Measurements from ENCODE around the gene LRRC8E.

Gene LRRC8E

DNA sequence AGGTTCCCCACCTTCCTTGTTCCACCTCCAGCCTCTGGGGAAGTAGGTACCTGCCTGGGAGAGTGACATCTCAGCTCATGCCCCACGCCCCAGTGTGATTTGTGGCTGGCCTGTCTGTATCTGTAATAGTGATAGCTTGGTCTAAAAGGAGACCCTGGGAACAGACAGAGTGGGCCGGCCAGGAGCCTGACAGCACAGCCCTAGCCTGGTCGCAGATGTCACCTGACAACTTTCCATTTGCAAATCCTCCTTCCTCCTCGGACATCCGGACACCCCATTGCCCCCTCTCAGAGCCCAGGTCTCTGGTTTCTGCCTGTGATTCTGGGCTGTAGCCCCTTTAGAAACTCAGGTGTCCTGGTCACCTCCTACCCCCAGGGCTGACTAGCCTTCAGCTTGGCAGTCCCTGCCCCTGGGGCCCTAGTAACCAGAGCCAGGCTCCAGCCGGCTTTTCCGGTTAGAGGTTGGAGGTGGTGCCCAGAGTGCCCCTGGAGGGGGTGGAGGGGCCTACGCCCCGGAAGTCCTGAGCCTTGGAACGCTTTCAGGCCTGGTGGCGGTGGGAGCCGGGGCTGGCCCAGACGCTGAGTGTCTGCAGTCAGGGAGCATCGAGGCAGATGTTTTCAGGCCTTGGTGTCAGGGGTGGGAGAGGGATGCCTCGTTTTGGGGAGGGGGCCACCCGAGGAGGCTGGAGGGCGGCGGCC is 6.5 kb downstream of the LRRC8E start:
- Histone ChIP-seq H3K4me3 (ENCODE audit: low read length) (no peak overlapping the region), H3K27me3 (ENCODE audit: control insufficient read depth, insufficient read depth, low read length) (no peaks in the 10 kb centered on the region), H3K4me1 (ENCODE audit: control insufficient read depth, insufficient read depth, low read length) (no peaks in the 10 kb centered on the region), H3K36me3 (ENCODE audit: control insufficient read depth, insufficient read depth, low read length) (no peaks in the 10 kb centered on the region), H3K9me3 (ENCODE audit: control insufficient read depth, insufficient read depth, low read length) (no peaks in the 10 kb centered on the region), H3K27ac (ENCODE audit: low read length) (no peak overlapping the region)
- no peak for DNase-seq (ENCODE audit: low read depth, low spot score)
- no CpG with 5 or more reads among the region's 18 CpGs for WGBS (ENCODE audit: insufficient coverage, insufficient read length)

DNA sequence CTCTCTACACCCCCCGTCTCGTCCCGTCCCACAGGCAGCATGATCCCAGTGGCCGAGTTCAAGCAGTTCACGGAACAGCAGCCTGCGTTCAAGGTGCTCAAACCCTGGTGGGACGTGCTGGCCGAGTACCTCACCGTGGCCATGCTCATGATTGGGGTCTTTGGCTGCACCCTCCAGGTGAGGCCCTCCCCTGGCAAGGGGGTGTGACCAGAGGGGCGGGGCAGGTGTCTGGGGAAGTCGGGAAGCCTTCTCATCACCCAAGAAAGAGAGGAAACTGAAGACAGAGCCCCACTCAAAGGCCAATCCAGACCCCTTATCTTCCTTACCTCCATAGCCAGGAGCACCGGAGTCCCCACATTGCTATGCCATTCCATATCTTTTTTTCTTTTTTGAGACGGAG is 7.3 kb downstream of the LRRC8E start:
- Histone ChIP-seq H3K4me3 (ENCODE audit: low read length) (no peak overlapping the region), H3K36me3 (ENCODE audit: control insufficient read depth, insufficient read depth, low read length) (no peaks in the 10 kb centered on the region), H3K4me1 (ENCODE audit: control insufficient read depth, insufficient read depth, low read length) (no peaks in the 10 kb centered on the region), H3K27me3 (ENCODE audit: control insufficient read depth, insufficient read depth, low read length) (no peaks in the 10 kb centered on the region), H3K27ac (ENCODE audit: low read length) (no peak overlapping the region), H3K9me3 (ENCODE audit: control insufficient read depth, insufficient read depth, low read length) (no peaks in the 10 kb centered on the region)
- no peak for DNase-seq (ENCODE audit: low read depth, low spot score)
- WGBS (ENCODE audit: insufficient coverage, insufficient read length): no CpG with 5 or more reads among the region's 13 CpGs

- H3K27me3 ChIP-seq (ENCODE audit: control insufficient read depth, insufficient read depth, low read length): no peaks in the 10 kb centered on the region
- H3K4me3 ChIP-seq (ENCODE audit: low read length): no peak overlapping the region
- H3K27ac ChIP-seq (ENCODE audit: low read length): no peak overlapping the region
- H3K4me1 ChIP-seq (ENCODE audit: control insufficient read depth, insufficient read depth, low read length): no peaks in the 10 kb centered on the region
- no peak for DNase-seq (ENCODE audit: low read depth, low spot score)
- H3K9me3 ChIP-seq (ENCODE audit: control insufficient read depth, insufficient read depth, low read length): no peaks in the 10 kb centered on the region
- WGBS (ENCODE audit: insufficient coverage, insufficient read length): no CpG with 5 or more reads among the region's 11 CpGs
- no peaks in the 10 kb centered on the region for H3K36me3 ChIP-seq (ENCODE audit: control insufficient read depth, insufficient read depth, low read length)
Measured at GRCh38 chr19:7897292-7897691, 9.0 kb downstream of the LRRC8E start.

DNA sequence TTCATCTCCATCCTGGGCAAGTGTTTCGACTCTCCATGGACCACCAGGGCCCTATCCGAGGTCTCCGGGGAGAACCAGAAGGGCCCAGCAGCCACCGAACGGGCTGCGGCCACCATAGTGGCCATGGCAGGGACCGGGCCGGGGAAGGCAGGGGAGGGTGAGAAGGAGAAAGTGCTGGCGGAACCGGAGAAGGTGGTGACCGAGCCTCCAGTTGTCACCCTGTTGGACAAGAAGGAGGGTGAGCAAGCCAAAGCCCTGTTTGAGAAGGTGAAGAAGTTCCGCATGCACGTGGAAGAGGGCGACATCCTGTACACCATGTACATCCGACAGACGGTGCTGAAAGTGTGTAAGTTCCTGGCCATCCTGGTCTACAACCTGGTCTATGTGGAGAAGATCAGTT is 10.7 kb downstream of the LRRC8E start:
- WGBS (ENCODE audit: insufficient coverage, insufficient read length): no CpG with 5 or more reads among the region's 16 CpGs
- Histone ChIP-seq H3K36me3 (ENCODE audit: control insufficient read depth, insufficient read depth, low read length) (no peaks in the 10 kb centered on the region), H3K9me3 (ENCODE audit: control insufficient read depth, insufficient read depth, low read length) (no peaks in the 10 kb centered on the region), H3K4me3 (ENCODE audit: low read length) (no peak overlapping the region), H3K27me3 (ENCODE audit: control insufficient read depth, insufficient read depth, low read length) (no peaks in the 10 kb centered on the region), H3K4me1 (ENCODE audit: control insufficient read depth, insufficient read depth, low read length) (no peaks in the 10 kb centered on the region), H3K27ac (ENCODE audit: low read length) (no peak overlapping the region)
- no peak for DNase-seq (ENCODE audit: low read depth, low spot score)

- Histone ChIP-seq H3K36me3 (ENCODE audit: control insufficient read depth, insufficient read depth, low read length) (no peaks in the 10 kb centered on the region), H3K27me3 (ENCODE audit: control insufficient read depth, insufficient read depth, low read length) (no peaks in the 10 kb centered on the region), H3K27ac (ENCODE audit: low read length) (no peak overlapping the region), H3K9me3 (ENCODE audit: control insufficient read depth, insufficient read depth, low read length) (no peaks in the 10 kb centered on the region), H3K4me1 (ENCODE audit: control insufficient read depth, insufficient read depth, low read length) (no peaks in the 10 kb centered on the region), H3K4me3 (ENCODE audit: low read length) (no peak overlapping the region)
- WGBS (ENCODE audit: insufficient coverage, insufficient read length): no CpG with 5 or more reads among the region's 34 CpGs
- DNase-seq (ENCODE audit: low read depth, low spot score): no peak
Measured at GRCh38 chr19:7899751-7900378, 11.6 kb downstream of the LRRC8E start.

DNA sequence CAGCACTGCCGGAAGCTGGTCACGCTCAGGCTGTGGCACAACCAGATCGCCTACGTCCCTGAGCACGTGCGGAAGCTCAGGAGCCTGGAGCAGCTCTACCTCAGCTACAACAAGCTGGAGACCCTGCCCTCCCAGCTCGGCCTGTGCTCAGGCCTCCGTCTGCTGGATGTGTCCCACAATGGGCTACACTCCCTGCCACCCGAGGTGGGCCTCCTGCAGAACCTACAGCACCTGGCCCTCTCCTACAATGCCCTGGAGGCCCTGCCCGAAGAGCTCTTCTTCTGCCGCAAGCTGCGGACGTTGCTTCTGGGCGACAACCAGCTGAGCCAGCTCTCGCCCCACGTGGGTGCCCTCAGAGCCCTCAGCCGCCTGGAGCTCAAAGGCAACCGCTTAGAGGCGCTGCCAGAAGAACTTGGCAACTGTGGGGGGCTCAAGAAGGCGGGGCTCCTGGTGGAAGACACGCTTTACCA is 12.1 kb downstream of the LRRC8E start:
- Histone ChIP-seq H3K4me1 (ENCODE audit: control insufficient read depth, insufficient read depth, low read length) (no peaks in the 10 kb centered on the region), H3K27ac (ENCODE audit: low read length) (no peak overlapping the region), H3K9me3 (ENCODE audit: control insufficient read depth, insufficient read depth, low read length) (no peaks in the 10 kb centered on the region), H3K4me3 (ENCODE audit: low read length) (no peak overlapping the region), H3K36me3 (ENCODE audit: control insufficient read depth, insufficient read depth, low read length) (no peaks in the 10 kb centered on the region), H3K27me3 (ENCODE audit: control insufficient read depth, insufficient read depth, low read length) (no peaks in the 10 kb centered on the region)
- no CpG with 5 or more reads among the region's 21 CpGs for WGBS (ENCODE audit: insufficient coverage, insufficient read length)
- DNase-seq (ENCODE audit: low read depth, low spot score): no peak

DNA sequence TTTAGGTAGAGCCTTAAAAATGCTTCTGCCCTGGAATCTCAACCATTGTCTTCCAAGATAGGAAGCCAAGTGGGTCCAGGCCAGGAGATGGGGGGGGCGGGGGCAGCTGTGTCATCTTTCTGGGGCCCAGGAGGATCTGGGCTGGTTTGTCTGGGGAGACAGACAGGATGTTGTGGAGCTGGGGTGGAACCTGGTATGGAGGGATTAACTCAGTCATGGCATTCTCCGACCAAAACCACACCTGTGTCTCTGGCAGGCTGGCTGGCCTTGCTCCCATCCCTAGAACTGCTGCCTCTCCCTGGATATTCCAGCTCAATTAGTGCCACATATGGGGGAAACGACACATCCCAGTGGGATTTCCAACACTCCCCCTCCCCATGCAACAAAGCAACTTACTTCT is 12.6 kb downstream of the LRRC8E start:
- DNase-seq (ENCODE audit: low read depth, low spot score): no peak
- Histone ChIP-seq H3K36me3 (ENCODE audit: control insufficient read depth, insufficient read depth, low read length) (no peaks in the 10 kb centered on the region), H3K4me1 (ENCODE audit: control insufficient read depth, insufficient read depth, low read length) (no peaks in the 10 kb centered on the region), H3K27ac (ENCODE audit: low read length) (no peak overlapping the region), H3K4me3 (ENCODE audit: low read length) (no peak overlapping the region), H3K9me3 (ENCODE audit: control insufficient read depth, insufficient read depth, low read length) (no peaks in the 10 kb centered on the region), H3K27me3 (ENCODE audit: control insufficient read depth, insufficient read depth, low read length) (no peaks in the 10 kb centered on the region)
- WGBS (ENCODE audit: insufficient coverage, insufficient read length): no CpG with 5 or more reads among the region's 3 CpGs

- no peaks in the 10 kb centered on the region for H3K4me1 ChIP-seq (ENCODE audit: control insufficient read depth, insufficient read depth, low read length)
- H3K9me3 ChIP-seq (ENCODE audit: control insufficient read depth, insufficient read depth, low read length): no peaks in the 10 kb centered on the region
- no peaks in the 10 kb centered on the region for H3K27me3 ChIP-seq (ENCODE audit: control insufficient read depth, insufficient read depth, low read length)
- H3K4me3 ChIP-seq (ENCODE audit: low read length): no peak overlapping the region
- no peak for DNase-seq (ENCODE audit: low read depth, low spot score)
- H3K36me3 ChIP-seq (ENCODE audit: control insufficient read depth, insufficient read depth, low read length): no peaks in the 10 kb centered on the region
- WGBS (ENCODE audit: insufficient coverage, insufficient read length): no CpG with 5 or more reads among the region's 7 CpGs
- H3K27ac ChIP-seq (ENCODE audit: low read length): no peak overlapping the region
Measured at GRCh38 chr19:7901337-7901736, 13.0 kb downstream of the LRRC8E start.

DNA sequence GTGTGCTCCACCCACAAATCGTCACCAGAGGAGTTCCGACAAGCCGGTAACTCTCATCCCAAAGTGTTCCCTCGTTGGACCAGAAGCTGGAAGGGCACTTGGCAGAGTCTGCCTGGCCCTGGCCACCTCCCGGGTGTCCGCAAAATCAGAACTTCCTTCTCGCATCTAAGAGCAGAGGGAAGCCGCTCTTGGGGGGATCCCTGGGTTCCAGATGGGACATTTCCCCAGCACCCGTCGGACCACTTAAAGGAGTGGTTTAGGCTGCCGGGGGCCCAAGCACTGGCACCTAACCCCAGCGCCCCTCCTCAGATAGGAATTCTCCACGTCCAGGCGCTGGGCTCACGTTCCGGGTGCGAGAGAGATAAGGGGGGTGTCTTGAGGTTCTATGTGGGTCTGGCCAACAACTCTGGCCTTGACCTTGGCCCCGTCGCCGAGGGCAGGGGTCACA is 14.5 kb downstream of the LRRC8E start:
- peaks cover 4% of the 10 kb centered on the region; the same call in 1 of the 2 replicates for H3K36me3 ChIP-seq (ENCODE audit: control insufficient read depth, insufficient read depth, low read length)
- no peaks in the 10 kb centered on the region for H3K4me1 ChIP-seq (ENCODE audit: control insufficient read depth, insufficient read depth, low read length)
- H3K27ac ChIP-seq (ENCODE audit: low read length): no peak overlapping the region
- H3K27me3 ChIP-seq (ENCODE audit: control insufficient read depth, insufficient read depth, low read length): no peaks in the 10 kb centered on the region
- DNase-seq (ENCODE audit: low read depth, low spot score): no peak
- WGBS (ENCODE audit: insufficient coverage, insufficient read length): no CpG with 5 or more reads among the region's 20 CpGs
- no peaks in the 10 kb centered on the region for H3K9me3 ChIP-seq (ENCODE audit: control insufficient read depth, insufficient read depth, low read length)
- H3K4me3 ChIP-seq (ENCODE audit: low read length): peak overlapping the region; percentile 28; the same call in 1 of the 2 replicates

GRCh38 chr19:7903244-7904073 is 15.1 kb downstream of the LRRC8E start, which contains the start of gene MAP2K7:
Gene MAP2K7, plus strand, starts transcription at chr19:7903877. Its CDS starts 68 bp downstream, at chr19:7903945.
- no CpG with 5 or more reads among the region's 89 CpGs for WGBS (ENCODE audit: insufficient coverage, insufficient read length)
- Histone ChIP-seq H3K36me3 (ENCODE audit: control insufficient read depth, insufficient read depth, low read length) (peaks cover 4% of the 10 kb centered on the region; the same call in 1 of the 2 replicates), H3K27ac (ENCODE audit: low read length) (no peak within 1 kb of the TSS), H3K9me3 (ENCODE audit: control insufficient read depth, insufficient read depth, low read length) (no peaks in the 10 kb centered on the region), H3K4me3 (ENCODE audit: low read length) (peak within 1 kb of the TSS; percentile 61), H3K4me1 (ENCODE audit: control insufficient read depth, insufficient read depth, low read length) (no peaks in the 10 kb centered on the region), H3K27me3 (ENCODE audit: control insufficient read depth, insufficient read depth, low read length) (no peaks in the 10 kb centered on the region)
- DNase-seq (ENCODE audit: low read depth, low spot score): peak; percentile 100
